HG02973 (cell line): ENCODE results near the gene TRIM73.
"Not testable (repeated sequence)": the region's sequence is repeated elsewhere in the genome, so short reads cannot be mapped to it uniquely, and the experiment has no call there.

Experiments
- ATAC-seq: cut with Tn5 transposase; IDR thresholded peaks from one replicate; pipeline ENCODE4 v1.9.1; 2021; ENCODE audit warnings: moderate library complexity; ENCODE audit not compliant: unreplicated experiment

TRIM73 gene

GRCh38 chr7:75395329-75395728 is at the start of gene TRIM73:
TRIM73 (plus strand) TSS chr7:75395629; CDS start chr7:75398934, 3,305 bp downstream.
- not testable (repeated sequence) for ATAC-seq

- ATAC-seq, result peak; percentile 54
Observed at GRCh38 chr7:75358671-75359541, 36.5 kb upstream of the TRIM73 start.

- ATAC-seq, result peak; percentile 42
Observed at GRCh38 chr7:75359542-75359848, 35.9 kb upstream of the TRIM73 start.

DNA sequence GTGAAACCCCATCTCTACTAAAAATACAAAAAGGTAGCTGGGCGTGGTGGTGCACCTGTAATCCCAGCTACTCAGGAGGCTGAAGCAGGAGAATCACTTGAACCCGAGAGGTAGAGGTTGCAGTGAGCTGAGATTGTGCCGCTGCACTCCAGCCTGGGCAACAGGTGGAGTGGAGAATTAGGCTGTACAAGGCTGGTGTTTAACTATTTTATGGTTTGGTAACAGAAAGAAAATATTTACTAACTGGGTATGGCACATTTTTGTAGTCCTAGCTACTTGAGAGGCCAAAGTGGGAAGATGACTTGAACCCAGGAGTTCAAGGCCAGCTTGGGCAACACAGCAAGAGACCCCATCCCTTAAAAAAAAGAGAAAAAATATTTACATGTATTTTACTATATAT is 31.4 kb upstream of the TRIM73 start:
- not testable (repeated sequence) for ATAC-seq

GRCh38 chr7:75366643-75367042 is 28.8 kb upstream of the TRIM73 start:
- not testable (repeated sequence) for ATAC-seq

GRCh38 chr7:75367313-75367712 is 28.1 kb upstream of the TRIM73 start:
- ATAC-seq, result not testable (repeated sequence)

DNA sequence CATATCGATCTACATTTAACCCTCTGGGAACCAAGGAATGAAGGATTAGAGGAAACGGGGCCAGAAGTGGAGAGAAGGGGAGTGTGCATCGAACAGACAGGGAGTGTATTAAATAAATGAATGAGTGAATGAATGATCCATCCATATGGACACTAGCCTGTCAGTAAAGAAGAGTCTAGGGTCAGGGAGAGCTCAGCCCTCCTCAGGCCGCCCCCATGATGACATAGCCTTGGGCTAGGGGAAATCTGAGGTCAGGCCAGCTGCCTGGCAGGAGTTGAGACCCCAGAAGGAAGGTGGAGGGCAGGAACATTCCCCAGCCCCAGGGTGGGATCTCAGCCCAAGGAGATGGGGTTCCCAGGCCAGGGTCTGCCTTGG is 21.3 kb upstream of the TRIM73 start:
- ATAC-seq, result not testable (repeated sequence)

DNA sequence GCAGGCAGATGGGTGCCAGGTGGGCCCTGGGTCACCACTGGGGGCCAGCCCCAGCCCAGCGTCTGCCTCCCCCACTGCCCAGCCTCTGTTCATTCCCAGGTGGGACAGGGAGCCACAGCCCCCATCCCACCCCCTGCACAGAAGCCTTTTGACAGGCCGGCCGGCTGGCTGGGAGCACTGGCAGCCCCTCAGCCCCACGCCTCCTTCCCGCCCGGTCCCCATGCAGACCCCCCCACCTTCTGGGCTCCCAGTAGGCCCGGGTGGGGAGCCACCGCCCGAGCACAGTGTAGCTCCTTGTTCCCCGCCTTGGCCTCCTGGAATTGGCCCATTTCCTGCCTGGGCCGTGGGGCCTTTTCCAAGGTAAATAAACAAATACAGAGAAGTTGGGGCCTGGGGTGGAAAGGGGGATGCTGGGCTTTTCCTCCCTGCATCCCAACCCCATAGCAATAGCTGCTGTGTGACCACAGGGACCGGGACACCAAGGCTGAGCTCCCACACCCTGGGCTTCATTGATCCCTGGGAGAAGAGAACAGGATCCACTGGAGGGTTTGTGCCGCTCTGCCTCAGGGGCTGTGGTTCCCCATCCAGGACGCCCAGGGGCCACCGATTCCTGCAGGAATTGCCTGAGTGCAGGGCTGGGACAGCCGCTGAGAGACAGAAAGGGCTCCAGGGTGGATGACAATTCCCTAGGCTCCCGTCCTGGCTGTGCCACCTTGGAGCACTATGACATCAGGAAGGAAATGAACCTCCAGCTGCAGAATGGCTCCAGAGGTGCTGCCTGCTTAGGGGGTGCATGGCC is 20.7 kb upstream of the TRIM73 start:
- not testable (repeated sequence) for ATAC-seq

DNA sequence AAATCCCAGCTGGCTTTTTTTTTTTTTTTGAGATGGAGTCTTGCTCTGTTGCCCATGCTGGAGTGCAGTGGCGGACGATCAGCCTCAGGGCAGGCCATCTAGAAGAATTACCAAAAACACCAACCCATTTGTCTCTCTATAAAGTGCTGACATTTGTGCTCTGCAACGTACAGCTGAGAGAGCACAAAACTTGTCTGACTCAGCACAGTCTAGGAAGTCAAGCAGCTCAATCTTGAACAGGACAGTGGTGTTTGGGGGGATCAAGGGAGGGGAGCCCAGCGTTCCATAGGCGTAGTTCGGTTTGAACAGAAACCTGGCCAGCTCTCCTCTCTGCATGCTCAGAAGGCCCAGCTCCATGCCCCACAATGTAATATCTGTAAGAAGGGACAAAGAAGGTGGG is 2.2 kb upstream of the TRIM73 start:
- ATAC-seq, result not testable (repeated sequence)

DNA sequence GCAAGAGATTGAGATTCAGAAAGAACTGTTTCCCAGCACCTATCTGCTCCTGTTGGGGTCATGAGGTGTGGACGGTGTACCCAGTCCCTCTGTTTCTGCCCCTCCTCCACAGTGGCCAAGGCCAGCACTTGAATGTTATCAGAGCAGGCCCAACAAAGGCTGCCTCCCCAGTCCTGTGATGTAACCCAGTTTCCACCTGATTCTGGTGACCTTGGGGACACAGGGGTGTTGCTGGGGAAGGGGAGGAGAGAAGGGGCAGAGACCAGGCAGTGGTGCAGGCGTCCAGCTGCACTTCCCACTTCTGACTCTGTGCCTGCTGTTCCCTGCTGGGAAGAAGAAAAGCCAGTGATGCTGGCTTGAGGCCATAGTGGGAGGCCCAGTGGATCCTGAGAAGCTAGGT is 2.4 kb downstream of the TRIM73 start:
- not testable (repeated sequence) for ATAC-seq

DNA sequence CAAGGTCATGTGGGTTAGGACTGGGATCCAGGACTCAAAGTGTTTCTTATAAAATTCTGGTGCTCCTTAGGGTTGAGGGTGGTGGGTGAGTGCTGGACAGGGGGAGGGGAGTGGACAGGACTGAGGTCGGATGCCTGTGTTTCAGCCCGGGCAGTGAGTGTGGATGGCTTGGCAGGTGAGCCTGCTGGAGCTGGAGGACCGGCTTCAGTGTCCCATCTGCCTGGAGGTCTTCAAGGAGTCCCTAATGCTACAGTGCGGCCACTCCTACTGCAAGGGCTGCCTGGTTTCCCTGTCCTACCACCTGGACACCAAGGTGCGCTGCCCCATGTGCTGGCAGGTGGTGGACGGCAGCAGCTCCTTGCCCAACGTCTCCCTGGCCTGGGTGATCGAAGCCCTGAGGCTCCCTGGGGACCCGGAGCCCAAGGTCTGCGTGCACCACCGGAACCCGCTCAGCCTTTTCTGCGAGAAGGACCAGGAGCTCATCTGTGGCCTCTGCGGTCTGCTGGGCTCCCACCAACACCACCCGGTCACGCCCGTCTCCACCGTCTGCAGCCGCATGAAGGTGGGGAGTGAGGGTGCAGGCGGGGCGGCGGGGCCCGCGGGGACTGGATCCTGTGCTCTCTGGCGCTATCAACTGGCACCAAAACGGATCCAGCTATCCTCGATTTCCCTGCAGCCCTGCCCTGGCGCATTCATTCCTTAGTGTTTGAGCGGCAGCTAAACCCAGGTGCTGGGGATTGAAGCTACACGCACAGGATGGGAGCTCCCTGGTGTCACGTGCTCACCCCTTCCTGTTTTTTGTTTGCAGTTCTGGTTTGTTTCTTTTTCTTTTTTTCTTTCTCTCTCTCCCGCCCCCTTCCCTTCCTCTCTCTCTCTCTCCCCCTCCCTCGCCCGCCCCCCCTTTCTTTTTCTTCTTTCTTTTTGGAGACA is 3.6 kb downstream of the TRIM73 start:
- ATAC-seq, result not testable (repeated sequence)

DNA sequence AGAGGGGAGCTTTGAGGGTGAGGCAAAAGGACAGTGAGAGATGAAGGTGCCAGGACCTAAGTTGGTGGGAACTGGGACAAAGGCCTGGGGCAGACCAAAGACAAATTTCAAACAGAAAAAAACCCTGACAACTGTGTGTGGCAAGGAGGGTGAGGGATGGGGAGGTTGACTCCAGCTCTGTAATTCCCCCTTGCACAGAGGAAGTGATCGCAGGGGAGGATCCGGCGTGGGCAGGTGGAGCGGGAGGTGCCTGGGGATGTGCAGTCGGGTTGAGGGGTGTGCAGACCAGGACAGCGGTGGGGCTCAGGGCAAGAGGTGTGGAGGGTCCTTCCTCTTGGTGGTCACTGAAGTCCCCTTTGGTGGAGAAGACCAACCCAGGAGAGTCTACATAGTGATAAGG is 5.1 kb downstream of the TRIM73 start:
- ATAC-seq, result not testable (repeated sequence)

- ATAC-seq, result not testable (repeated sequence)
Observed at GRCh38 chr7:75403455-75404443, 8.3 kb downstream of the TRIM73 start.

DNA sequence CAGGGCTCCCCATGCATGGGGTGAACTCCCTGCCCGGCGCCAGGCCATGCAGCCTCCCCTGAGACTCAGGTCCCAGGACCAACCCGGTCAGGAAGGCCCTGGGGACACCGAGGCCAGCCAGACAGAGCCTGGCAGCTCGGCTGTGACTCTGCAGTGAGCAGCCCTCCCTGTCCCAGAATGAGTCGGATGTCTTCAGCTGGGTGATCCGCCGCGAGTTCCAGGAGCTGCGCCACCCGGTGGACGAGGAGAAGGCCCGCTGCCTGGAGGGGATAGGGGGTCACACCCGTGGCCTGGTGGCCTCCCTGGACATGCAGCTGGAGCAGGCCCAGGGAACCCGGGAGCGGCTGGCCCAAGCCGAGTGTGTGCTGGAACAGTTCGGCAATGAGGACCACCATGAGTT is 9.2 kb downstream of the TRIM73 start:
- not testable (repeated sequence) for ATAC-seq

GRCh38 chr7:75409880-75410822 is 14.7 kb downstream of the TRIM73 start:
- peak; percentile 79 for ATAC-seq

DNA sequence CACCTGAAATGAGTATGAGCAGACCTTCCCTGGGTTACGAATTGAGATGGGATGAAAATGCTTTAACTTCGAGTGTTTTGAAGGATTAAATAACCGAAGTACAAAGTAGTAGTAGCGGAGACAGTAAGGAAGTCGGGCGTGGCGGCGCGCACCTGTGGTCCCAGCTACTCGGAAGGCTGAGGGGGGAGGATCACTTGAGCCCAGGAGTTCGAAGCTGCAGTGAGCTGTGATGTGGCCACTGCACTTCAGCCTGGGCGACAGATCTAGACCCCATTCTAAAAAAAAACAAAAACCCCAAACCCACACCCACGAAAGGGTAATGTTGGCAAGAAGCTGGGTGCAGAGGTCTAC is 15.4 kb downstream of the TRIM73 start:
- not testable (repeated sequence) for ATAC-seq

DNA sequence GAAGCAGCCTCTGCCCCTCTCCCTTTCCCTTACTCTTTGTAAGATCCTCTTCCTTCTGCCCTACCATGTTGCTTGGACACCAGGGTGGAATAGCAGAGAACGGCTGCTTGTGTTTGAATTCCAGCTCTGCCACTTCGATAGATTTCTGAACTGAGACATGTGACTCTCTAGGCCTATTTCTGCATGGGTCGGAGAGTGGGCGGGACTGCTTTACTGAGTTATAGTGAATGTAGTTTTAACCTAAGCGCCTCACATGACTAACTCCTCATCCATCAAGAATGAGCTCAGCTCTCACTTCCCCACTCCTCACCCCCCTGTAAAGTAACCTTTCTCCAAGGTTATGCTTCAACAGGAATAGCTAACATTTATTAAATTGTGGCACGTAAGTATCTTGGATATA is 18.8 kb downstream of the TRIM73 start:
- ATAC-seq, result not testable (repeated sequence)

GRCh38 chr7:75414708-75415427 is 19.4 kb downstream of the TRIM73 start:
- not testable (repeated sequence) for ATAC-seq
